GM23248 (cell line): ENCODE data around the gene VPS37B.

Experiments
- EZH2 ChIP-seq: fragments of 200-600 bp; sonication (generic); IDR thresholded peaks from 2 replicates; pipeline ENCODE4 v1.6.1; 2018; ENCODE audit warnings: antibody characterized with exemption, mild to moderate bottlenecking; ENCODE audit not compliant: insufficient read depth, poor library complexity, severe bottlenecking
- EZH2phosphoT487 ChIP-seq: fragments of 200-600 bp; sonication (generic); IDR thresholded peaks from 2 replicates; pipeline ENCODE4 v1.6.1; 2018; ENCODE audit warnings: antibody characterized with exemption, moderate library complexity, mild to moderate bottlenecking, low read depth; ENCODE audit not compliant: insufficient read depth

GRCh38 chr12:122876731-122877130, 19.2 kb downstream of the VPS37B start:
- TF ChIP-seq EZH2phosphoT487 (no peak), EZH2 (no peak)
